HepG2 (cell line): ENCODE measurements around the gene SLC25A17. TPM values are rescaled to one million over a fixed set of nuclear protein-coding genes. Genes with fewer than 3 reads are reported as not detected.

Source experiments
- ATAC-seq: fragments of 200-7000 bp; cut with Tn5 transposase; 3 replicates; pipeline ENCODE4 v1.9.1; 2020; ENCODE audit warnings: mild to moderate bottlenecking, moderate library complexity
- BruUV-seq: library from RNA; stranded (reverse); fragments of 400-500 nt; replicated peaks from 2 replicates; lab custom pipeline; 2021; lab: Mats Ljungman, UMichigan
- CTCF ChIA-PET: fragments of 300-600 bp; formaldehyde crosslinking; extraction: SDS; loops from one replicate; lab custom pipeline; 2021; ENCODE audit warnings: low total read pairs, inconsistent platforms, low intra/inter-chr PET ratio; lab: Yijun Ruan, JAX
- POLR2A ChIA-PET: fragments of 350-600 bp; sonication (Branson Sonifier 250); formaldehyde crosslinking; loops from one replicate; lab custom pipeline; 2020; ENCODE audit warnings: antibody characterized with exemption, inconsistent platforms; lab: Yijun Ruan, JAX
- DNase-seq: peaks from one replicate; pipeline ENCODE4 v3.0.0-alpha.2; 2015; ENCODE audit warnings: low spot score
- FAIRE-seq: peaks from 3 replicates; lab custom pipeline; 2011; peaks lifted over from hg19 to GRCh38; lab: Jason Lieb, UNC
- H2AFZ ChIP-seq: one replicate; pipeline ENCODE4 v1.6.1; 2011; ENCODE audit warnings: low read length, inconsistent platforms
- H3K27ac ChIP-seq: fragments of 300-600 bp; 3 replicates; pipeline ENCODE4 v1.8.0; 2011; ENCODE audit warnings: mixed run types, mild to moderate bottlenecking, mixed read lengths, low read length, inconsistent platforms; ENCODE audit not compliant: insufficient read depth; ENCODE audit errors: extremely low read length
- H3K27me3 ChIP-seq, 2 experiments: fragments of 200-600 bp in 1 of 2; 2 replicates in 1 of 2; 3 replicates in 1 of 2; pipeline versions ENCODE4 v1.6.0 to v1.8.0; 2011; ENCODE audit warnings: low read length in 2 of 2, mild to moderate bottlenecking in 2 of 2, moderate library complexity in 2 of 2, inconsistent platforms in 1 of 2; ENCODE audit not compliant: insufficient read depth in 2 of 2, control insufficient read depth in 1 of 2
- H3K36me3 ChIP-seq, 2 experiments: fragments of 200-600 bp in 1 of 2; replicated peaks in 1 of 2; 2 replicates in 1 of 2; 3 replicates in 1 of 2; pipeline versions ENCODE4 v1.5.1 to v1.8.0; 2011; ENCODE audit warnings: low read length in 2 of 2, inconsistent platforms in 1 of 2; ENCODE audit not compliant: insufficient read depth in 2 of 2, control insufficient read depth in 1 of 2
- H3K4me1 ChIP-seq: 2 replicates; pipeline ENCODE4 v1.5.1; 2012; ENCODE audit warnings: low read length, inconsistent platforms; ENCODE audit not compliant: insufficient read depth
- H3K4me2 ChIP-seq: 2 replicates; pipeline ENCODE4 v1.6.0; 2011; ENCODE audit warnings: low read depth, low read length, inconsistent platforms
- H3K4me3 ChIP-seq, 3 experiments: fragments of 200-600 bp in 1 of 3; sonication (generic), shearing (Covaris generic) in 1 of 3; replicated peaks in 1 of 3; 2 replicates each; pipeline ENCODE4 v1.5.1; 2011 to 2016; ENCODE audit warnings: low read length in 3 of 3, inconsistent platforms in 2 of 3, low read depth in 2 of 3, mild to moderate bottlenecking in 2 of 3, control low read depth in 1 of 3, mixed read lengths in 1 of 3; ENCODE audit not compliant: insufficient read depth in 1 of 3
- H3K79me2 ChIP-seq: one replicate; pipeline ENCODE4 v1.6.1; 2011; ENCODE audit warnings: low read length, inconsistent platforms; ENCODE audit not compliant: insufficient read depth
- H3K9ac ChIP-seq: 2 replicates; pipeline ENCODE4 v1.6.0; 2011; ENCODE audit warnings: mild to moderate bottlenecking, low read depth, low read length, inconsistent platforms; ENCODE audit not compliant: insufficient read depth
- H3K9me3 ChIP-seq: 2 replicates; pipeline ENCODE4 v1.5.1; 2012; ENCODE audit warnings: mild to moderate bottlenecking, low read length
- H4K20me1 ChIP-seq: 2 replicates; pipeline ENCODE4 v1.6.0; 2011; ENCODE audit warnings: inconsistent platforms, mild to moderate bottlenecking, low read length, moderate library complexity; ENCODE audit not compliant: insufficient read depth
- CTCF ChIP-seq: sonication (generic); formaldehyde crosslinking; IDR thresholded peaks from 2 replicates; pipeline ENCODE4 v1.5.0; 2020; ENCODE audit warnings: mild to moderate bottlenecking, missing genetic modification reagents, moderate library complexity
- DR1 ChIP-seq: sonication (generic); formaldehyde crosslinking; IDR thresholded peaks from 2 replicates; pipeline ENCODE4 v1.8.0; 2021; ENCODE audit warnings: mild to moderate bottlenecking, missing genetic modification reagents, inconsistent platforms
- HMG20B ChIP-seq: conservative IDR thresholded peaks from 2 replicates; pipeline ENCODE4 v1.6.1; 2016; ENCODE audit warnings: missing genetic modification reagents, missing compliant biosample characterization
- LCORL ChIP-seq, 2 experiments: fragments of 450-650 bp in 1 of 2; sonication (generic) in 1 of 2; formaldehyde crosslinking in 1 of 2; IDR thresholded peaks; 2 replicates each; pipeline versions ENCODE4 v1.5.0 to v1.6.1; 2017 to 2020; ENCODE audit warnings: antibody characterized with exemption in 1 of 2, missing genetic modification reagents in 1 of 2
- REPIN1 ChIP-seq: sonication (generic); formaldehyde crosslinking; IDR thresholded peaks from 2 replicates; pipeline ENCODE4 v1.8.0; 2022; ENCODE audit warnings: missing genetic modification reagents, low read depth, mild to moderate bottlenecking, borderline replicate concordance
- REST ChIP-seq, 2 experiments: IDR thresholded peaks; 2 replicates each; pipeline ENCODE4 v1.6.1; 2011 to 2012; ENCODE audit warnings: low read length in 2 of 2, borderline replicate concordance in 1 of 2, low read depth in 1 of 2, mild to moderate bottlenecking in 1 of 2, moderate library complexity in 1 of 2
- ZNF318 ChIP-seq: sonication (generic); formaldehyde crosslinking; IDR thresholded peaks from 2 replicates; pipeline ENCODE4 v1.4.0; 2020; ENCODE audit warnings: mild to moderate bottlenecking, missing genetic modification reagents
- ZNF335 ChIP-seq: sonication (generic); formaldehyde crosslinking; IDR thresholded peaks from 2 replicates; pipeline ENCODE4 v1.4.0; 2020; ENCODE audit warnings: missing genetic modification reagents
- WGBS: methylation state at CpG from one replicate; pipeline ENCODE4 v1.1.6; 2017; ENCODE audit warnings: low lambda C conversion rate; 5-methylcytosine and 5-hydroxymethylcytosine counted together
- in situ Hi-C: cut with HindIII; loops from 2 replicates; pipeline ENCODE4 v1.10.0; 2017; ENCODE audit warnings: low pct_unique_long_range_greater_than_20kb; ENCODE audit not compliant: extremely low pct_ligation_motif_present
- intact Hi-C: fragments of 100-400 bp; cut with micrococcal nuclease; formaldehyde crosslinking; loops from one replicate; pipeline ENCODE4 v1.10.0; 2022; ENCODE audit not compliant: unreplicated experiment
- polyA plus RNA-seq, 8 experiments: library from polyadenylated mRNA; depleted of rRNA in 3 of 8; stranded (reverse) in 7 of 8; unstranded in 1 of 8; fragments of >200 nt; fragmentation: Illumina TruSeq in 4 of 8; extraction: Trizol in 4 of 8; gene quantifications; 2 replicates each; pipeline versions ENCODE4 v1.2.1 to v1.2.3, GENCODE V29; 2011 to 2016; ENCODE audit warnings: low read depth in 4 of 8, missing spikeins in 1 of 8, mixed read lengths in 1 of 8; ENCODE audit not compliant: insufficient read depth in 1 of 8
- total RNA-seq, 5 experiments: library from RNA; depleted of rRNA; stranded (reverse); fragments of >200 nt; fragmentation: Illumina TruSeq; extraction: Trizol; gene quantifications; 2 replicates each; pipeline ENCODE4 v1.2.3, GENCODE V29; 2016; ENCODE audit warnings: low read depth in 1 of 5

Gene SLC25A17
- total and polyA plus RNA-seq, 2 of the 13 experiments (the other 11 are each of a cell fraction or from before 2014, with no cell fraction given) = 15.7 to 27.9 TPM

- Histone ChIP-seq H3K4me2 (no peak overlapping the region), H3K27ac (no peak overlapping the region), H3K27me3 (peaks cover 0 to 10% of the 10 kb centered on the region in 2 experiments; a peak in 1 of 5 replicates), H3K79me2 (no peaks in the 10 kb centered on the region), H3K4me3 (no peak overlapping the region), H3K9me3 (peaks cover 5% of the 10 kb centered on the region), H4K20me1 (no peaks in the 10 kb centered on the region), H3K4me1 (peaks cover 3% of the 10 kb centered on the region), H2AFZ (no peak overlapping the region), H3K9ac (no peak overlapping the region), H3K36me3 (no peaks in the 10 kb centered on the region)
- 62% methylated on average over 12 of the region's 19 CpGs for WGBS
- BruUV-seq = no TSS peak
- POLR2A ChIA-PET = no interaction called here
- no peak; the same call in 2 of the 3 replicates for ATAC-seq
- CTCF ChIA-PET = no interaction called here
- in situ Hi-C loops (no loop called here), intact Hi-C loops (no loop called here)
- FAIRE-seq = no peak
- no peak for DNase-seq
- no peak for TF ChIP-seq LCORL (IDR thresholded peaks at IDR 0.05)
- no peak for TF ChIP-seq LCORL (CRISPR knock-in tag; IDR thresholded peaks at IDR 0.05)
- no peak for TF ChIP-seq ZNF318 (CRISPR knock-in tag)
- no peak for TF ChIP-seq DR1 (CRISPR knock-in tag)
- no peak for TF ChIP-seq CTCF (CRISPR knock-in tag)
- no peak for TF ChIP-seq REST (IDR thresholded peaks at IDR 0.05; ENCODE audit: borderline replicate concordance in 1 of 2, low read depth in 1 of 2, low read length in 2 of 2)
- no peak for TF ChIP-seq HMG20B (CRISPR knock-in tag)
- TF ChIP-seq REPIN1 (CRISPR knock-in tag) = no peak
- no peak for TF ChIP-seq ZNF335 (CRISPR knock-in tag)
These were observed 70.5 kb downstream of the SLC25A17 start for GRCh38 chr22:40748388-40749355.
